ENCODE results near the gene PLG.

The PLG gene

DNA sequence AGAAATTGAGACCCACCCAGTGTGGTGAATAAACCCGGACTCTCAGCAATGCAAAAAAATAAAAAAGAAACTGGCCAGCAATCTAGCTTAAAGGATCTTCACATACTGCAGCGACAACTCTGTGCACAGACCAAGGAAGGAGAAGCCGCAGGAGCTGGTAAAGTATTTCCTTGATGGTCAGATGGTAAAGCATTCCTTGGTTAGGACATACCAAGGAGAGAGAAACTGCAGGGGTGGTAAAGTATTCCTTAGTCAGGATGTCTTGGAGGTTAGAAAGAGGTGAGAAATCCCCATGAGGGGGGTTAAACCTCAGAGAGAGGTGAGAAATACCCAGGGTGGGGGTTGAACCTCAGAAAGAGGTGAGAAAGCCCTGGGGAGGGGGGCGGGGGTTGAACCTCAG lies 86.8 kb downstream of the PLG start:
- Histone ChIP-seq H3K79me2 (ENCODE audit: low read length) (no peaks in the 10 kb centered on the region), H3K27me3 (replicated peaks; ENCODE audit: insufficient read depth, low read length) (no peaks in the 10 kb centered on the region), H3K27ac (ENCODE audit: low read length) (no peak overlapping the region), H2AFZ (ENCODE audit: low read length) (no peak overlapping the region), H3K36me3 (replicated peaks; ENCODE audit: insufficient read depth, low read length) (no peaks in the 10 kb centered on the region), H3K4me2 (ENCODE audit: low read depth, low read length) (no peak overlapping the region), H4K20me1 (ENCODE audit: insufficient read depth, low read length) (no peaks in the 10 kb centered on the region), H3K9ac (ENCODE audit: low read length) (no peak overlapping the region), H3K4me1 (ENCODE audit: low read length) (peaks cover 4% of the 10 kb centered on the region), H3K9me3 (replicated peaks; ENCODE audit: insufficient read depth, low read length) (no peaks in the 10 kb centered on the region), H3K9me2 (replicated peaks; ENCODE audit: insufficient read depth, low read length) (no peaks in the 10 kb centered on the region), H3F3A (ENCODE audit: insufficient read depth, low read length) (peaks cover 19% of the 10 kb centered on the region), H3K4me3 (ENCODE audit: low read length) (no peak overlapping the region)
- no peak for DNase-seq
- TF ChIP-seq CTCF (IDR thresholded peaks at IDR 0.05; ENCODE audit: low read length) (no peak), EZH2 (optimal IDR thresholded peaks at IDR 0.05; ENCODE audit: low read depth, low read length) (no peak), EZH2phosphoT487 (IDR thresholded peaks at IDR 0.05; ENCODE audit: low read length) (no peak)

GRCh38 chr6:160789263-160790027 lies 87.4 kb downstream of the PLG start:
- no peaks in the 10 kb centered on the region for H3K9me3 ChIP-seq (replicated peaks; ENCODE audit: insufficient read depth, low read length)
- H3K27me3 ChIP-seq (replicated peaks; ENCODE audit: insufficient read depth, low read length), result no peaks in the 10 kb centered on the region
- no peak overlapping the region for H3K9ac ChIP-seq (ENCODE audit: low read length)
- no peaks in the 10 kb centered on the region for H3K79me2 ChIP-seq (ENCODE audit: low read length)
- H3K4me1 ChIP-seq (ENCODE audit: low read length), result peaks cover 4% of the 10 kb centered on the region
- no peaks in the 10 kb centered on the region for H3K36me3 ChIP-seq (replicated peaks; ENCODE audit: insufficient read depth, low read length)
- no peak for TF ChIP-seq EZH2phosphoT487 (IDR thresholded peaks at IDR 0.05; ENCODE audit: low read length)
- no peak for TF ChIP-seq EZH2 (optimal IDR thresholded peaks at IDR 0.05; ENCODE audit: low read depth, low read length)
- TF ChIP-seq CTCF (IDR thresholded peaks at IDR 0.05; ENCODE audit: low read length), result no peak
- no peaks in the 10 kb centered on the region for H3K9me2 ChIP-seq (replicated peaks; ENCODE audit: insufficient read depth, low read length)
- no peak for DNase-seq
- H3K4me3 ChIP-seq (ENCODE audit: low read length), result no peak overlapping the region
- H2AFZ ChIP-seq (ENCODE audit: low read length), result no peak overlapping the region
- H4K20me1 ChIP-seq (ENCODE audit: insufficient read depth, low read length), result no peaks in the 10 kb centered on the region
- H3K27ac ChIP-seq (ENCODE audit: low read length), result peak overlapping the region; percentile 41; the same call in 1 of the 2 replicates
- peaks cover 19% of the 10 kb centered on the region for H3F3A ChIP-seq (ENCODE audit: insufficient read depth, low read length)
- no peak overlapping the region; the same call in 1 of the 2 replicates for H3K4me2 ChIP-seq (ENCODE audit: low read depth, low read length)

DNA sequence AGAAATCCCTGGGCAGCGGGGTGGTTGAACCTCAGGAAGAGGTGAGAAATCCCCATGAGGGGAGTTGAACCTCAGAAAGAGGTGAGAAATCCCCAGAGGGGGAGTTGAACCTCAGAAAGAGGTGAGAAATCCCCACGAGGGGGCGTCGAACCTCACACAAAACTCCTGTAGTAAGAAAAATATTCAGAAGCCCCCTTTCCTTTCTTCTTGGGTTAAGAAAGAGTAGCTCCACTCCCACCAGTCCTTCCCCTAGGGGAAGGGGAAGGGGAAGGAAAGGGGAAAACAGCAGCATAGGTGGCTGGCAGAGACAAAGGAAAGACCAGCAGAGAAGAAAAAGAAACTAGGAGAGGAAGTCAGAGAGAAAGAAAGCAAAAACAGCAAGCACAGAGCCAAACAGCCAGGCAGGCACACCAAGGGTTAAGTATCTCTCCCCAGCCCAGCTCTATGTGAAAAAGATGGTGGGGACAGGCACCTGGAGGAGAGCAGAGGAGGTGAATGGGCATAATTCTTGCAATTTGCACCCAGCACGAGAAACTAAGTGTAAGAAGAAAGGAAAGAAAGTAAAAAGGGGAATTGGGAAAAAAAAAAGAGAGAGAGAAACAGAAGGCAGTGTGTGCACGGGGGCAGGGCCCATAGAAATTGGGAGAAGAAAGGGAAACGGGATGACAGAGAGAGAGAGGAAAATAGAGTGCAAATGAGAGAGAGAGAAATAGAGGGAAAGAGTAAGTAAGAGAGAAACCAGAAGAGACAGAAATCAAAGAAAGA lies 88.2 kb downstream of the PLG start:
- Histone ChIP-seq H3K9me3 (replicated peaks; ENCODE audit: insufficient read depth, low read length) (no peaks in the 10 kb centered on the region), H3K79me2 (ENCODE audit: low read length) (no peaks in the 10 kb centered on the region), H3K4me1 (ENCODE audit: low read length) (peaks cover 4% of the 10 kb centered on the region), H3K27ac (ENCODE audit: low read length) (peak overlapping the region; percentile 41; the same call in 1 of the 2 replicates), H3K36me3 (replicated peaks; ENCODE audit: insufficient read depth, low read length) (no peaks in the 10 kb centered on the region), H3K9ac (ENCODE audit: low read length) (no peak overlapping the region), H3K4me3 (ENCODE audit: low read length) (no peak overlapping the region), H3K9me2 (replicated peaks; ENCODE audit: insufficient read depth, low read length) (no peaks in the 10 kb centered on the region), H3F3A (ENCODE audit: insufficient read depth, low read length) (peaks cover 19% of the 10 kb centered on the region), H3K4me2 (ENCODE audit: low read depth, low read length) (peak overlapping the region; percentile 50; the same call in 1 of the 2 replicates), H4K20me1 (ENCODE audit: insufficient read depth, low read length) (no peaks in the 10 kb centered on the region), H3K27me3 (replicated peaks; ENCODE audit: insufficient read depth, low read length) (no peaks in the 10 kb centered on the region), H2AFZ (ENCODE audit: low read length) (no peak overlapping the region)
- no peak for DNase-seq
- no peak for TF ChIP-seq EZH2 (optimal IDR thresholded peaks at IDR 0.05; ENCODE audit: low read depth, low read length)
